GM18909 (cell line): ENCODE results near the gene RABIF.
"Not testable (repeated sequence)": the region's sequence is repeated elsewhere in the genome, so short reads cannot be mapped to it uniquely, and the experiment has no call there.

ENCODE experiments used
- ATAC-seq: cut with Tn5 transposase; IDR thresholded peaks from one replicate; pipeline ENCODE4 v1.9.1; 2021; ENCODE audit warnings: mild to moderate bottlenecking; ENCODE audit not compliant: unreplicated experiment, poor library complexity

Gene RABIF

GRCh38 chr1:202836623-202837403 is 52.1 kb downstream of the RABIF start:
- no peak for ATAC-seq

GRCh38 chr1:202835548-202836072 is 53.3 kb downstream of the RABIF start:
- no peak for ATAC-seq

DNA sequence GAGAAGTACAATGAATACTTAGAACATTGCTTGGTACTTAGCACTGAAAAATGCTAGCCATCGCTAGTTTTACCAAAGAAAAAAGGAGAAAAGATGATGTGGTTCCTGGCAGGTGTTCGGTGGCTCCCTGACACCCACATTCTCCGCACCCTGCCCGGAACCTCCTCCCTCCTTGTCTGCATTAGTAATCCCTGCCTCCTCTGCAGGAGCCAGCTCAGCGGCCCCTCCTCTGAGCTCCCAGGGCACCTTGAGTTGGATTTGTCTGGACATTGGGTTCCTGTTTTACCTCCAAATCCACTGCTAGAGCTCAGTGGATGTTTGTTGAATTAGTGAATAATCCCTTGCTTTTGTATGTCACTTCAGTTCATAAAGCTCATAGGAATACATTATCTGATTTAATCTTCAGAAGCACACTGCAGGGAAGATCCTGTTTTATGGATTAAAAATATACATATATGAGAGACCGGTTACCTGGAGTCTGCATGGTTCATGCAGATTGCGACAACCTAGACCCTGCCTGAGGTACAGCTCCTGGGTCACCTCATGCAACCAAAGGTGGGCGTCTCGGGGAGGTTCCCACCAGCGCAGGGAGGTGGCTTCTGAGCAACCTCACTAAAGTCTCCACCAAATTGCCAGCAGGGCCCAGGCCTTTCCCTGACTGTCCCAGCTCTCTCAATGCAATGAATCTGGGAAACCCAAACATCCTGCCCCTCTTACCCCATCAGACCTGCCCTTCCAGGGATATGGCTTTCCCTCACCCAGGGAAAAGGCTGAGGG is 54.0 kb downstream of the RABIF start:
- ATAC-seq = no peak

GRCh38 chr1:202831906-202832305 is 57.0 kb downstream of the RABIF start:
- ATAC-seq = no peak

- ATAC-seq = not testable (repeated sequence)
Measured at GRCh38 chr1:202829223-202829622, 59.7 kb downstream of the RABIF start.
